Endometrial microvascular endothelial cells (primary cell): Measurements from ENCODE around the gene RRBP1. TPM values are rescaled to one million over a fixed set of nuclear protein-coding genes. Genes with fewer than 3 reads are reported as not detected.

Source experiments
- in situ Hi-C: cut with HindIII; loops from 2 replicates; pipeline ENCODE4 v1.10.0; 2017; ENCODE audit warnings: low sequenced_read_pairs, low pct_unique_long_range_greater_than_20kb; ENCODE audit errors: inconsistent ontology term
- total RNA-seq: library from RNA; depleted of rRNA; stranded (reverse); fragments of >200 nt; gene quantifications from one replicate; pipeline ENCODE4 v1.2.3, GENCODE V29; 2015; ENCODE audit errors: inconsistent ontology term

The RRBP1 gene
- total RNA-seq, 1 donor from 2014 or later, result 78.3 TPM

- in situ Hi-C loops, result no loop called here
Measured at GRCh38 chr20:17687800-17688199, 5.8 kb upstream of the RRBP1 start.

GRCh38 chr20:17685168-17685567 is 3.1 kb upstream of the RRBP1 start:
- in situ Hi-C loops, result no loop called here

- in situ Hi-C loops, result no loop called here
Measured at GRCh38 chr20:17684077-17684888, 2.2 kb upstream of the RRBP1 start.

- in situ Hi-C loops, result no loop called here
Measured at GRCh38 chr20:17683218-17684076, 1.4 kb upstream of the RRBP1 start.

GRCh38 chr20:17682889-17683198 is 802 bp upstream of the RRBP1 start:
- in situ Hi-C loops, result no loop called here

- in situ Hi-C loops, result no loop called here
Measured at GRCh38 chr20:17681726-17682102, 328 bp downstream of the RRBP1 start.

GRCh38 chr20:17680836-17681725 is 961 bp downstream of the RRBP1 start:
- in situ Hi-C loops, result no loop called here

GRCh38 chr20:17679941-17680835 is 1.9 kb downstream of the RRBP1 start:
- in situ Hi-C loops, result no loop called here

- in situ Hi-C loops, result no loop called here
Measured at GRCh38 chr20:17678886-17679285, 3.2 kb downstream of the RRBP1 start.

- in situ Hi-C loops, result no loop called here
Measured at GRCh38 chr20:17678295-17678694, 3.7 kb downstream of the RRBP1 start.

GRCh38 chr20:17676942-17677341 is 5.1 kb downstream of the RRBP1 start:
- in situ Hi-C loops, result no loop called here

- in situ Hi-C loops, result no loop called here
Measured at GRCh38 chr20:17676378-17676759, 5.7 kb downstream of the RRBP1 start.

- in situ Hi-C loops, result no loop called here
Measured at GRCh38 chr20:17675519-17676377, 6.3 kb downstream of the RRBP1 start.

- in situ Hi-C loops, result no loop called here
Measured at GRCh38 chr20:17674722-17675518, 7.1 kb downstream of the RRBP1 start.

GRCh38 chr20:17673084-17673483 is 9.0 kb downstream of the RRBP1 start:
- in situ Hi-C loops, result no loop called here

GRCh38 chr20:17671565-17671964 is 10.5 kb downstream of the RRBP1 start:
- in situ Hi-C loops, result no loop called here

GRCh38 chr20:17671011-17671410 is 11.0 kb downstream of the RRBP1 start:
- in situ Hi-C loops, result no loop called here
